ENCODE data around the gene ZCCHC24.

DNA sequence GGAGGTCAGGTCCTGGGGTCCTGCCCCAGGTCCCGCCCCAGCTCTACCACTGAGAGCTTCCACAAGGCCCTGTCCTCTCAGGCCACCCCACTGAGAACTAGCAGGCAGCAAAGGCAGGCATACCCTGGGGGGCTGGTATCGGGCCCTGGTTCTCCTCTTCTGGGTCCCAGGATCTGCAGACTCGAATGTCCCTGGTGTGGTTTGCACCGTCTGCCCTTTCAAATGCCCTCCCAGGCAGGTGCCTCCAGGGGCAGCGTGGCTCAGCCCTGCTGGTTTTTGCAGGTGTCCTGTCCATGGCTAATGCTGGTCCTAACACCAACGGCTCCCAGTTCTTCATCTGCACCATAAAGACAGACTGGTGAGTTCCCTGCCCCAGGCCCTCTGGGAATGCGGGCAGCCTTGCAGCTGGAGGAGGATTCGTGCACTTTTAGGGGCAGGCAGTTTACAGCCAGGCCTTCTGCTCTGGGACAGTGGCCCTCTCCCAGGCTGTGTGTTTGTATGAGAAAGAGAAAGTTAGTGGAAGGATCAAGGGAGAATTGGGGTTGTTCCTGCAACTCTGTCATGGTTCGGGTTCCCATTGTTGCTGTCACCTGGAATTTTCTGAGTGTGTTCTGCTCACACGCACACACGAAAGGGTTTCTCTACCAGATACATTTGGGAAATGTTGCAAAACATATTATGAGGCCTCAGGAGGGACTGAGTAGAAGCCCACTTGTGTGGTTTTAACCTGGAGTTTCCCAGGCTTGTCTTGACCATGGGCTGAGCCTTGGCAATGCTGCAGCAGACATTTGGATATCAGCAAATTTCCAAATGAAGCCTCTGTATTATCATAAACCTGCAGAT is 93.2 kb downstream of the ZCCHC24 start:
- no peak for TF ChIP-seq CTCF (IDR thresholded peaks at IDR 0.05)
- TF ChIP-seq POLR2A (IDR thresholded peaks at IDR 0.05), result no peak
